ENCODE data around the gene PACS1. TPM values are rescaled to one million over a fixed set of nuclear protein-coding genes. Genes with fewer than 3 reads are reported as not detected.

PACS1 gene
- total RNA-seq, 2 donors from 2014 or later: 104 to 114 TPM

- Mint-ChIP-seq H3K4me3 (no peak overlapping the region), H3K27me3 (ENCODE audit: low read depth) (no peaks in the 10 kb centered on the region), H3K9me3 (no peaks in the 10 kb centered on the region), H3K27ac (no peak overlapping the region), H3K36me3 (ENCODE audit: insufficient read depth in 2 of 2) (peaks cover under 1 to 1% of the 10 kb centered on the region in 2 donors), H3K4me1 (ENCODE audit: low read depth) (peaks cover 38% of the 10 kb centered on the region)
- DNase-seq: no peak
- no peak for ATAC-seq (replicated peaks in 1 of 2)
These were observed 111.7 kb downstream of the PACS1 start for GRCh38 chr11:66181632-66182315.

- DNase-seq (no peak), ATAC-seq (replicated peaks in 1 of 2) (peak in 1 of 2 donors; percentile 55)
- Mint-ChIP-seq H3K4me3 (no peak overlapping the region), H3K27me3 (ENCODE audit: low read depth) (no peaks in the 10 kb centered on the region), H3K4me1 (ENCODE audit: low read depth) (peaks cover 52% of the 10 kb centered on the region), H3K9me3 (peaks cover 0 to 8% of the 10 kb centered on the region in 2 donors), H3K36me3 (ENCODE audit: insufficient read depth in 2 of 2) (peaks cover 0 to 13% of the 10 kb centered on the region in 2 donors), H3K27ac (no peak overlapping the region)
These were observed 113.5 kb downstream of the PACS1 start for GRCh38 chr11:66183494-66184048.

- Mint-ChIP-seq H3K27me3 (ENCODE audit: low read depth) (no peaks in the 10 kb centered on the region), H3K27ac (no peak overlapping the region), H3K36me3 (ENCODE audit: insufficient read depth in 2 of 2) (peaks cover 2 to 13% of the 10 kb centered on the region in 2 donors), H3K4me3 (no peak overlapping the region), H3K9me3 (peaks cover 0 to 8% of the 10 kb centered on the region in 2 donors), H3K4me1 (ENCODE audit: low read depth) (peaks cover 49% of the 10 kb centered on the region)
- ATAC-seq (replicated peaks in 1 of 2) (no peak), DNase-seq (no peak)
These were observed 114.7 kb downstream of the PACS1 start for GRCh38 chr11:66184728-66185127.

- Mint-ChIP-seq H3K27me3 (ENCODE audit: low read depth) (no peaks in the 10 kb centered on the region), H3K4me3 (no peak overlapping the region), H3K36me3 (ENCODE audit: insufficient read depth in 2 of 2) (peaks cover 2 to 13% of the 10 kb centered on the region in 2 donors), H3K27ac (peak overlapping the region; percentile 52), H3K9me3 (peaks cover 0 to 8% of the 10 kb centered on the region in 2 donors), H3K4me1 (ENCODE audit: low read depth) (peaks cover 47% of the 10 kb centered on the region)
- DNase-seq (no peak), ATAC-seq (replicated peaks in 1 of 2) (no peak)
These were observed 116.4 kb downstream of the PACS1 start for GRCh38 chr11:66186470-66186869.

- ATAC-seq (replicated peaks in 1 of 2) (no peak), DNase-seq (no peak)
- Mint-ChIP-seq H3K36me3 (ENCODE audit: insufficient read depth in 2 of 2) (peaks cover 2 to 13% of the 10 kb centered on the region in 2 donors), H3K4me1 (ENCODE audit: low read depth) (peaks cover 43% of the 10 kb centered on the region), H3K4me3 (no peak overlapping the region), H3K27ac (no peak overlapping the region), H3K27me3 (ENCODE audit: low read depth) (no peaks in the 10 kb centered on the region), H3K9me3 (peaks cover 0 to 8% of the 10 kb centered on the region in 2 donors)
These were observed 117.4 kb downstream of the PACS1 start for GRCh38 chr11:66187453-66187852.

- peaks cover 40% of the 10 kb centered on the region for H3K4me1 Mint-ChIP-seq (ENCODE audit: low read depth)
- ATAC-seq (replicated peaks in 1 of 2) (no peak), DNase-seq (no peak)
- peak overlapping the region; percentile 76 for H3K27ac Mint-ChIP-seq
- H3K9me3 Mint-ChIP-seq: peaks cover 0 to 8% of the 10 kb centered on the region in 2 donors
- no peaks in the 10 kb centered on the region for H3K27me3 Mint-ChIP-seq (ENCODE audit: low read depth)
- no peak overlapping the region for H3K4me3 Mint-ChIP-seq
- peaks cover 2 to 13% of the 10 kb centered on the region in 2 donors for H3K36me3 Mint-ChIP-seq (ENCODE audit: insufficient read depth in 2 of 2)
These were observed 118.5 kb downstream of the PACS1 start for GRCh38 chr11:66188580-66188979.

GRCh38 chr11:66189031-66189745 is 119.1 kb downstream of the PACS1 start:
- no peaks in the 10 kb centered on the region for H3K27me3 Mint-ChIP-seq (ENCODE audit: low read depth)
- peaks cover 0 to 8% of the 10 kb centered on the region in 2 donors for H3K9me3 Mint-ChIP-seq
- DNase-seq: no peak
- peaks cover 2 to 13% of the 10 kb centered on the region in 2 donors for H3K36me3 Mint-ChIP-seq (ENCODE audit: insufficient read depth in 2 of 2)
- ATAC-seq (replicated peaks in 1 of 2): no peak
- H3K27ac Mint-ChIP-seq: no peak overlapping the region
- H3K4me3 Mint-ChIP-seq: no peak overlapping the region
- peaks cover 39% of the 10 kb centered on the region for H3K4me1 Mint-ChIP-seq (ENCODE audit: low read depth)

GRCh38 chr11:66190786-66191185 is 120.7 kb downstream of the PACS1 start:
- DNase-seq (no peak), ATAC-seq (replicated peaks in 1 of 2) (no peak)
- H3K4me3 Mint-ChIP-seq: no peak overlapping the region
- peaks cover 0 to 8% of the 10 kb centered on the region in 2 donors for H3K9me3 Mint-ChIP-seq
- H3K36me3 Mint-ChIP-seq (ENCODE audit: insufficient read depth in 2 of 2): peaks cover 4 to 13% of the 10 kb centered on the region in 2 donors
- no peak overlapping the region for H3K27ac Mint-ChIP-seq
- H3K27me3 Mint-ChIP-seq (ENCODE audit: low read depth): no peaks in the 10 kb centered on the region
- H3K4me1 Mint-ChIP-seq (ENCODE audit: low read depth): peaks cover 26% of the 10 kb centered on the region

GRCh38 chr11:66192181-66192863 is 122.2 kb downstream of the PACS1 start:
- Mint-ChIP-seq H3K4me1 (ENCODE audit: low read depth) (peaks cover 18% of the 10 kb centered on the region), H3K36me3 (ENCODE audit: insufficient read depth in 2 of 2) (peaks cover 4 to 8% of the 10 kb centered on the region in 2 donors), H3K4me3 (no peak overlapping the region), H3K9me3 (peaks cover 0 to 7% of the 10 kb centered on the region in 2 donors), H3K27me3 (ENCODE audit: low read depth) (no peaks in the 10 kb centered on the region), H3K27ac (peak overlapping the region; percentile 30)
- ATAC-seq (replicated peaks in 1 of 2) (no peak), DNase-seq (no peak)

- Mint-ChIP-seq H3K27me3 (ENCODE audit: low read depth) (no peaks in the 10 kb centered on the region), H3K36me3 (ENCODE audit: insufficient read depth in 2 of 2) (peaks cover 9% of the 10 kb centered on the region in 2 donors), H3K4me1 (ENCODE audit: low read depth) (no peaks in the 10 kb centered on the region), H3K27ac (no peak overlapping the region), H3K9me3 (peaks cover 0 to 2% of the 10 kb centered on the region in 2 donors), H3K4me3 (no peak overlapping the region)
- ATAC-seq (replicated peaks in 1 of 2) (no peak), DNase-seq (no peak)
These were observed 124.3 kb downstream of the PACS1 start for GRCh38 chr11:66194391-66194790.

GRCh38 chr11:66195867-66196266 is 125.8 kb downstream of the PACS1 start:
- no peak overlapping the region for H3K27ac Mint-ChIP-seq
- no peaks in the 10 kb centered on the region for H3K4me1 Mint-ChIP-seq (ENCODE audit: low read depth)
- H3K36me3 Mint-ChIP-seq (ENCODE audit: insufficient read depth in 2 of 2): peaks cover 13 to 16% of the 10 kb centered on the region in 2 donors
- no peak overlapping the region for H3K4me3 Mint-ChIP-seq
- DNase-seq (no peak), ATAC-seq (replicated peaks in 1 of 2) (no peak)
- peaks cover 2 to 3% of the 10 kb centered on the region in 2 donors for H3K9me3 Mint-ChIP-seq
- H3K27me3 Mint-ChIP-seq (ENCODE audit: low read depth): no peaks in the 10 kb centered on the region

- Mint-ChIP-seq H3K9me3 (peaks cover 6 to 10% of the 10 kb centered on the region in 2 donors), H3K36me3 (ENCODE audit: insufficient read depth in 2 of 2) (peaks cover 12 to 13% of the 10 kb centered on the region in 2 donors), H3K27ac (no peak overlapping the region), H3K4me3 (no peak overlapping the region), H3K27me3 (ENCODE audit: low read depth) (no peaks in the 10 kb centered on the region), H3K4me1 (ENCODE audit: low read depth) (peaks cover under 1% of the 10 kb centered on the region)
- DNase-seq: no peak
- ATAC-seq (replicated peaks in 1 of 2): no peak
These were observed 133.8 kb downstream of the PACS1 start for GRCh38 chr11:66203847-66204246.

- Mint-ChIP-seq H3K9me3 (peaks cover 4 to 10% of the 10 kb centered on the region in 2 donors), H3K27ac (no peak overlapping the region), H3K27me3 (ENCODE audit: low read depth) (no peaks in the 10 kb centered on the region), H3K4me1 (ENCODE audit: low read depth) (peaks cover 5% of the 10 kb centered on the region), H3K4me3 (no peak overlapping the region), H3K36me3 (ENCODE audit: insufficient read depth in 2 of 2) (peaks cover 10 to 11% of the 10 kb centered on the region in 2 donors)
- ATAC-seq (replicated peaks in 1 of 2): no peak
- DNase-seq: no peak
These were observed 134.3 kb downstream of the PACS1 start for GRCh38 chr11:66204412-66204811.
